ENCODE data around the gene PRKCB.
A peak's percentile ranks its signal among the peaks of the same experiment; 100 is the strongest.

Gene PRKCB
- long read RNA-seq, full-length matches to known transcripts, result 6 of 23 reads
- long read RNA-seq, partial matches to known transcripts, result 9 of 23 reads
- long read RNA-seq, other reads (novel, unspliced or antisense), result 8 of 23 reads

- peak within 1 kb of the TSS; percentile 84 for H3K4me3 ChIP-seq (replicated peaks; ENCODE audit: insufficient read depth, low read length)
- DNase-seq (ENCODE audit: low read depth in 1 of 2, low spot score in 1 of 2), result peak in 1 of 2 experiments; percentile 88
Observed at GRCh38 chr16:23835390-23836077, at the start of gene PRKCB. Gene PRKCB, plus strand, starts transcription at chr16:23835983.

GRCh38 chr16:23786964-23787561, 48.7 kb upstream of the PRKCB start:
- no peak overlapping the region for H3K4me3 ChIP-seq (replicated peaks; ENCODE audit: insufficient read depth, low read length)
- TF ChIP-seq GABPA (IDR thresholded peaks at IDR 0.05; ENCODE audit: low read depth) (no peak), REST (IDR thresholded peaks at IDR 0.05; ENCODE audit: insufficient replicate concordance, low read depth) (no peak), CTCF (IDR thresholded peaks at IDR 0.05; ENCODE audit: insufficient read depth, low read length) (no peak), POLR2AphosphoS5 (IDR thresholded peaks at IDR 0.05; ENCODE audit: low read depth) (no peak), SPI1 (IDR thresholded peaks at IDR 0.05; ENCODE audit: borderline replicate concordance, low read depth) (no peak)
- H3K27ac ChIP-seq (replicated peaks), result no peak overlapping the region
- DNase-seq (ENCODE audit: low read depth in 1 of 2, low spot score in 1 of 2), result no peak
- H3K27me3 ChIP-seq (ENCODE audit: insufficient read depth, poor library complexity, severe bottlenecking), result no peaks in the 10 kb centered on the region

More at GRCh38 chr16:23835390-23836077, at the start of gene PRKCB:
- peak within 1 kb of the TSS; percentile 72 for H3K27ac ChIP-seq (replicated peaks)
- TF ChIP-seq CTCF (IDR thresholded peaks at IDR 0.05; ENCODE audit: insufficient read depth, low read length) (no peak), POLR2AphosphoS5 (IDR thresholded peaks at IDR 0.05; ENCODE audit: low read depth) (peak; percentile 71; the same call in 1 of the 2 replicates), SPI1 (IDR thresholded peaks at IDR 0.05; ENCODE audit: borderline replicate concordance, low read depth) (no peak), GABPA (IDR thresholded peaks at IDR 0.05; ENCODE audit: low read depth) (no peak), REST (IDR thresholded peaks at IDR 0.05; ENCODE audit: insufficient replicate concordance, low read depth) (no peak)
- no peaks in the 10 kb centered on the region for H3K27me3 ChIP-seq (ENCODE audit: insufficient read depth, poor library complexity, severe bottlenecking)

- H3K27me3 ChIP-seq (ENCODE audit: insufficient read depth, poor library complexity, severe bottlenecking), result no peaks in the 10 kb centered on the region
- H3K4me3 ChIP-seq (replicated peaks; ENCODE audit: insufficient read depth, low read length), result no peak overlapping the region
- peak; percentile 73 to 88 for DNase-seq (ENCODE audit: low read depth in 1 of 2, low spot score in 1 of 2)
- peak overlapping the region; percentile 39 for H3K27ac ChIP-seq (replicated peaks)
- TF ChIP-seq GABPA (IDR thresholded peaks at IDR 0.05; ENCODE audit: low read depth), result no peak
- no peak for TF ChIP-seq REST (IDR thresholded peaks at IDR 0.05; ENCODE audit: insufficient replicate concordance, low read depth)
- no peak for TF ChIP-seq CTCF (IDR thresholded peaks at IDR 0.05; ENCODE audit: insufficient read depth, low read length)
- TF ChIP-seq POLR2AphosphoS5 (IDR thresholded peaks at IDR 0.05; ENCODE audit: low read depth), result peak; percentile 33; the same call in 1 of the 2 replicates
- TF ChIP-seq SPI1 (IDR thresholded peaks at IDR 0.05; ENCODE audit: borderline replicate concordance, low read depth), result peak; percentile 83
Observed at GRCh38 chr16:23788685-23789084, 47.1 kb upstream of the PRKCB start.

All from HL-60 (cell line).